Skeletal muscle tissue (tissue), 4 donors: Measurements from ENCODE around the gene CLEC4M. TPM values are rescaled to one million over a fixed set of nuclear protein-coding genes. Genes with fewer than 3 reads are reported as not detected.

Source experiments
- H3K27ac ChIP-seq: one replicate; pipeline ENCODE4 v1.7.0; 2013; ENCODE audit warnings: mild to moderate bottlenecking, low read depth, low read length, inconsistent platforms
- H3K27me3 ChIP-seq, 3 donors: one replicate each; pipeline ENCODE4 v1.7.0; 2013; ENCODE audit warnings: low read length in 3 of 3; ENCODE audit not compliant: control insufficient read depth in 3 of 3, insufficient read depth in 3 of 3
- H3K36me3 ChIP-seq, 3 donors: one replicate each; pipeline ENCODE4 v1.7.0; 2013; ENCODE audit warnings: low read length in 3 of 3; ENCODE audit not compliant: control insufficient read depth in 3 of 3, insufficient read depth in 3 of 3
- H3K4me1 ChIP-seq, 3 donors: one replicate each; pipeline ENCODE4 v1.7.0; 2013; ENCODE audit warnings: low read length in 3 of 3, mild to moderate bottlenecking in 3 of 3; ENCODE audit not compliant: control insufficient read depth in 3 of 3, insufficient read depth in 3 of 3
- H3K4me3 ChIP-seq, 3 donors: one replicate each; pipeline ENCODE4 v1.7.0; 2013; ENCODE audit warnings: low read length in 3 of 3
- H3K9ac ChIP-seq, 3 donors: one replicate each; pipeline ENCODE4 v1.7.0; 2013; ENCODE audit warnings: low read length in 3 of 3, mild to moderate bottlenecking in 3 of 3, moderate library complexity in 2 of 3, low read depth in 1 of 3
- H3K9me3 ChIP-seq, 3 donors: one replicate each; pipeline ENCODE4 v1.7.0; 2013; ENCODE audit warnings: low read length in 3 of 3; ENCODE audit not compliant: control insufficient read depth in 3 of 3
- total RNA-seq: library from RNA; depleted of rRNA; stranded (reverse); fragments of >200 nt; gene quantifications from one replicate; pipeline ENCODE4 v1.2.3, GENCODE V29; 2014
- donor health status: Osteomylitis.

Gene CLEC4M
- not detected for total RNA-seq

GRCh38 chr19:7762719-7763293, at the start of gene CLEC4M:
CLEC4M (plus strand) TSS chr19:7763243; CDS start chr19:7763267, 24 bp downstream.
- Histone ChIP-seq H3K9me3 (peaks cover 0 to 10% (median 9%) of the 10 kb centered on the region in 3 donors), H3K36me3 (no peaks in the 10 kb centered on the region), H3K4me1 (no peaks in the 10 kb centered on the region), H3K9ac (no peak within 1 kb of the TSS), H3K4me3 (no peak within 1 kb of the TSS), H3K27ac (no peak within 1 kb of the TSS), H3K27me3 (peaks cover 0 to 15% (median 4%) of the 10 kb centered on the region in 3 donors)

GRCh38 chr19:7715671-7716070, 47.4 kb upstream of the CLEC4M start:
- H3K27me3 ChIP-seq: no peaks in the 10 kb centered on the region

GRCh38 chr19:7716762-7717161, 46.3 kb upstream of the CLEC4M start:
- Histone ChIP-seq H3K36me3 (no peaks in the 10 kb centered on the region), H3K27ac (no peak overlapping the region), H3K9ac (no peak overlapping the region), H3K4me3 (no peak overlapping the region), H3K27me3 (no peaks in the 10 kb centered on the region), H3K4me1 (no peaks in the 10 kb centered on the region), H3K9me3 (peaks cover 0 to 5% (median 0%) of the 10 kb centered on the region in 3 donors)

More at GRCh38 chr19:7715671-7716070, 47.4 kb upstream of the CLEC4M start:
- Histone ChIP-seq H3K9me3 (peaks cover 0 to 5% (median 0%) of the 10 kb centered on the region in 3 donors), H3K4me3 (no peak overlapping the region), H3K9ac (no peak overlapping the region), H3K4me1 (no peaks in the 10 kb centered on the region), H3K36me3 (no peaks in the 10 kb centered on the region), H3K27ac (no peak overlapping the region)

GRCh38 chr19:7718668-7719067, 44.4 kb upstream of the CLEC4M start:
- Histone ChIP-seq H3K4me3 (no peak overlapping the region), H3K27me3 (peaks cover 0 to 6% (median 4%) of the 10 kb centered on the region in 3 donors), H3K27ac (no peak overlapping the region), H3K9ac (no peak overlapping the region), H3K36me3 (no peaks in the 10 kb centered on the region), H3K4me1 (no peaks in the 10 kb centered on the region), H3K9me3 (peaks cover 0 to 5% (median 0%) of the 10 kb centered on the region in 3 donors)

- Histone ChIP-seq H3K4me3 (no peak overlapping the region), H3K27ac (no peak overlapping the region), H3K36me3 (no peaks in the 10 kb centered on the region), H3K9me3 (peaks cover 0 to 5% (median 0%) of the 10 kb centered on the region in 3 donors), H3K27me3 (peaks cover 0 to 6% (median 4%) of the 10 kb centered on the region in 3 donors), H3K4me1 (no peaks in the 10 kb centered on the region), H3K9ac (no peak overlapping the region)
Measured at GRCh38 chr19:7720351-7720750, 42.7 kb upstream of the CLEC4M start.

GRCh38 chr19:7722231-7722651, 40.8 kb upstream of the CLEC4M start:
- H3K27me3 ChIP-seq: peaks cover 0 to 6% (median 4%) of the 10 kb centered on the region in 3 donors
- H3K9ac ChIP-seq: no peak overlapping the region
- no peak overlapping the region for H3K4me3 ChIP-seq
- H3K27ac ChIP-seq: no peak overlapping the region
- H3K36me3 ChIP-seq: no peaks in the 10 kb centered on the region
- no peaks in the 10 kb centered on the region for H3K4me1 ChIP-seq
- H3K9me3 ChIP-seq: no peaks in the 10 kb centered on the region

- Histone ChIP-seq H3K9me3 (no peaks in the 10 kb centered on the region), H3K4me1 (no peaks in the 10 kb centered on the region), H3K27ac (no peak overlapping the region), H3K27me3 (peaks cover 27 to 33% (median 29%) of the 10 kb centered on the region in 3 donors), H3K4me3 (no peak overlapping the region), H3K36me3 (no peaks in the 10 kb centered on the region), H3K9ac (no peak overlapping the region)
Measured at GRCh38 chr19:7725791-7726190, 37.3 kb upstream of the CLEC4M start.

GRCh38 chr19:7729211-7729610, 33.8 kb upstream of the CLEC4M start:
- Histone ChIP-seq H3K36me3 (no peaks in the 10 kb centered on the region), H3K4me1 (no peaks in the 10 kb centered on the region), H3K9me3 (no peaks in the 10 kb centered on the region), H3K4me3 (no peak overlapping the region), H3K27me3 (peaks cover 37 to 47% (median 39%) of the 10 kb centered on the region in 3 donors), H3K9ac (no peak overlapping the region), H3K27ac (no peak overlapping the region)

- Histone ChIP-seq H3K9ac (no peak overlapping the region), H3K4me1 (no peaks in the 10 kb centered on the region), H3K4me3 (no peak overlapping the region), H3K27me3 (peaks cover 37 to 47% (median 42%) of the 10 kb centered on the region in 3 donors), H3K27ac (no peak overlapping the region), H3K9me3 (no peaks in the 10 kb centered on the region), H3K36me3 (no peaks in the 10 kb centered on the region)
Measured at GRCh38 chr19:7729831-7730285, 33.2 kb upstream of the CLEC4M start.

GRCh38 chr19:7730286-7731217, 32.5 kb upstream of the CLEC4M start:
- Histone ChIP-seq H3K27ac (no peak overlapping the region), H3K36me3 (no peaks in the 10 kb centered on the region), H3K27me3 (peaks cover 37 to 47% (median 42%) of the 10 kb centered on the region in 3 donors), H3K9ac (no peak overlapping the region), H3K4me3 (no peak overlapping the region), H3K9me3 (no peaks in the 10 kb centered on the region), H3K4me1 (no peaks in the 10 kb centered on the region)
